ENCODE results near the gene ZCWPW1. TPM values are rescaled to one million over a fixed set of nuclear protein-coding genes. Genes with fewer than 3 reads are reported as not detected.
"Not testable (repeated sequence)": the region's sequence is repeated elsewhere in the genome, so short reads cannot be mapped to it uniquely, and the experiment has no call there.

ZCWPW1 gene
- total RNA-seq, 1 donor from 2014 or later: 1.3 TPM

- FAIRE-seq (no peak), DNase-seq (ENCODE audit: low read depth) (no peak)
- H3K4me3 ChIP-seq (ENCODE audit: low read depth, low read length): no peak within 1 kb of the TSS
- no peaks in the 10 kb centered on the region for H3K27me3 ChIP-seq (ENCODE audit: control insufficient read depth, insufficient read depth, low read length)
- no peak for TF ChIP-seq CTCF (IDR thresholded peaks at IDR 0.05; ENCODE audit: insufficient read depth, low read length, severe bottlenecking)
- peaks cover 4% of the 10 kb centered on the region for H3K36me3 ChIP-seq (ENCODE audit: control insufficient read depth, insufficient read depth, low read length)
Observed at GRCh38 chr7:100464210-100464660, 35.7 kb upstream of the ZCWPW1 start, which contains the start of gene SPACDR. SPACDR (minus strand) TSS chr7:100464260; CDS start chr7:100464025, 235 bp downstream.

GRCh38 chr7:100457033-100457432 is 28.5 kb upstream of the ZCWPW1 start:
- DNase-seq (ENCODE audit: low read depth): no peak
- no peak overlapping the region for H3K4me3 ChIP-seq (ENCODE audit: low read depth, low read length)
- no peak for FAIRE-seq
- TF ChIP-seq CTCF (IDR thresholded peaks at IDR 0.05; ENCODE audit: insufficient read depth, low read length, severe bottlenecking): no peak
- H3K27me3 ChIP-seq (ENCODE audit: control insufficient read depth, insufficient read depth, low read length): no peaks in the 10 kb centered on the region
- H3K36me3 ChIP-seq (ENCODE audit: control insufficient read depth, insufficient read depth, low read length): no peaks in the 10 kb centered on the region

GRCh38 chr7:100456562-100456961 is 28.1 kb upstream of the ZCWPW1 start:
- Histone ChIP-seq H3K4me3 (ENCODE audit: low read depth, low read length) (no peak overlapping the region), H3K27me3 (ENCODE audit: control insufficient read depth, insufficient read depth, low read length) (no peaks in the 10 kb centered on the region), H3K36me3 (ENCODE audit: control insufficient read depth, insufficient read depth, low read length) (no peaks in the 10 kb centered on the region)
- FAIRE-seq: no peak
- no peak for TF ChIP-seq CTCF (IDR thresholded peaks at IDR 0.05; ENCODE audit: insufficient read depth, low read length, severe bottlenecking)
- no peak for DNase-seq (ENCODE audit: low read depth)

GRCh38 chr7:100455206-100455605 is 26.7 kb upstream of the ZCWPW1 start:
- no peak for FAIRE-seq
- no peak overlapping the region for H3K4me3 ChIP-seq (ENCODE audit: low read depth, low read length)
- H3K36me3 ChIP-seq (ENCODE audit: control insufficient read depth, insufficient read depth, low read length): no peaks in the 10 kb centered on the region
- H3K27me3 ChIP-seq (ENCODE audit: control insufficient read depth, insufficient read depth, low read length): no peaks in the 10 kb centered on the region
- TF ChIP-seq CTCF (IDR thresholded peaks at IDR 0.05; ENCODE audit: insufficient read depth, low read length, severe bottlenecking): no peak
- no peak for DNase-seq (ENCODE audit: low read depth)

GRCh38 chr7:100453854-100454253 is 25.4 kb upstream of the ZCWPW1 start:
- DNase-seq (ENCODE audit: low read depth); H3K4me3 ChIP-seq (ENCODE audit: low read depth, low read length); FAIRE-seq; H3K27me3 ChIP-seq (ENCODE audit: control insufficient read depth, insufficient read depth, low read length); H3K36me3 ChIP-seq (ENCODE audit: control insufficient read depth, insufficient read depth, low read length): not testable (repeated sequence)

- DNase-seq (ENCODE audit: low read depth) (no peak), FAIRE-seq (no peak)
- Histone ChIP-seq H3K36me3 (ENCODE audit: control insufficient read depth, insufficient read depth, low read length) (no peaks in the 10 kb centered on the region), H3K27me3 (ENCODE audit: control insufficient read depth, insufficient read depth, low read length) (no peaks in the 10 kb centered on the region), H3K4me3 (ENCODE audit: low read depth, low read length) (no peak overlapping the region)
- no peak for TF ChIP-seq CTCF (IDR thresholded peaks at IDR 0.05; ENCODE audit: insufficient read depth, low read length, severe bottlenecking)
Observed at GRCh38 chr7:100452513-100452912, 24.0 kb upstream of the ZCWPW1 start.
